Keratinocyte (primary cell): ENCODE results near the gene BNC2. TPM values are rescaled to one million over a fixed set of nuclear protein-coding genes. Genes with fewer than 3 reads are reported as not detected.

ENCODE experiments used
- DNase-seq: peaks from one replicate; pipeline ENCODE4 v3.0.0-alpha.2; 2011; ENCODE audit warnings: low read depth, missing footprints, low spot score
- FAIRE-seq: peaks from 2 replicates; lab custom pipeline; 2011; peaks lifted over from hg19 to GRCh38; lab: Jason Lieb, UNC
- H2AFZ ChIP-seq: 2 replicates; pipeline ENCODE4 v1.6.0; 2012; ENCODE audit warnings: low read length, control low read depth, inconsistent platforms; ENCODE audit not compliant: control insufficient read depth
- H3K27ac ChIP-seq: 2 replicates; pipeline ENCODE4 v1.5.1; 2011; ENCODE audit warnings: low read length; ENCODE audit not compliant: control insufficient read depth, insufficient read depth
- H3K27me3 ChIP-seq: 3 replicates; pipeline ENCODE4 v1.6.0; 2011; ENCODE audit warnings: low read length; ENCODE audit not compliant: control insufficient read depth, insufficient read depth; ENCODE audit errors: extremely low read depth
- H3K36me3 ChIP-seq, 2 experiments: 2 replicates in 1 of 2; 3 replicates in 1 of 2; pipeline ENCODE4 v1.5.1; 2011; ENCODE audit warnings: low read length in 2 of 2, mild to moderate bottlenecking in 1 of 2; ENCODE audit not compliant: control insufficient read depth in 2 of 2, insufficient read depth in 2 of 2; ENCODE audit errors: extremely low read depth in 1 of 2
- H3K4me1 ChIP-seq: 3 replicates; pipeline ENCODE4 v1.5.1; 2011; ENCODE audit warnings: low read length; ENCODE audit not compliant: control insufficient read depth, insufficient read depth; ENCODE audit errors: extremely low read depth
- H3K4me2 ChIP-seq: 3 replicates; pipeline ENCODE4 v1.6.0; 2011; ENCODE audit warnings: low read depth, low read length; ENCODE audit not compliant: control insufficient read depth, insufficient read depth; ENCODE audit errors: extremely low read depth
- H3K4me3 ChIP-seq, 3 experiments: fragments of 200-600 bp in 1 of 3; sonication (generic) in 1 of 3; 2 replicates in 2 of 3; 3 replicates in 1 of 3; pipeline ENCODE4 v1.5.1; 2011 to 2016; ENCODE audit warnings: low read length in 3 of 3, mild to moderate bottlenecking in 3 of 3, control low read depth in 2 of 3, inconsistent platforms in 1 of 3, low read depth in 1 of 3, mixed read lengths in 1 of 3, mixed run types in 1 of 3, moderate library complexity in 1 of 3; ENCODE audit not compliant: control insufficient read depth in 2 of 3, insufficient read depth in 2 of 3; ENCODE audit errors: extremely low read depth in 1 of 3
- H3K79me2 ChIP-seq: 2 replicates; pipeline ENCODE4 v1.6.0; 2012; ENCODE audit warnings: low read length; ENCODE audit not compliant: control insufficient read depth, insufficient read depth
- H3K9ac ChIP-seq: 3 replicates; pipeline ENCODE4 v1.6.0; 2011; ENCODE audit warnings: low read length; ENCODE audit not compliant: control insufficient read depth, insufficient read depth; ENCODE audit errors: extremely low read depth
- H3K9me1 ChIP-seq: 3 replicates; pipeline ENCODE4 v1.6.0; 2011; ENCODE audit warnings: low read length; ENCODE audit not compliant: control insufficient read depth, insufficient read depth; ENCODE audit errors: extremely low read depth
- H3K9me3 ChIP-seq: 2 replicates; pipeline ENCODE4 v1.5.1; 2012; ENCODE audit warnings: low read depth, low read length; ENCODE audit not compliant: control insufficient read depth
- H4K20me1 ChIP-seq: 3 replicates; pipeline ENCODE4 v1.6.0; 2011; ENCODE audit warnings: low read length; ENCODE audit not compliant: control insufficient read depth, insufficient read depth; ENCODE audit errors: extremely low read depth
- EZH2 ChIP-seq: IDR thresholded peaks from one replicate; pipeline ENCODE4 v1.6.1; 2012; ENCODE audit warnings: inconsistent platforms, mild to moderate bottlenecking, low read length, moderate library complexity
- dilution Hi-C: fragments of 300-500 bp; cut with MboI; formaldehyde crosslinking; loops from one replicate; pipeline ENCODE4 v1.7.0; 2020; ENCODE audit warnings: low sequenced_read_pairs; ENCODE audit not compliant: extremely low pct_ligation_motif_present
- polyA plus RNA-seq, 5 experiments: library from polyadenylated mRNA; depleted of rRNA in 3 of 5; stranded (reverse) in 3 of 5; stranded (forward) in 1 of 5; unstranded in 1 of 5; fragments of >200 nt; gene quantifications; 1 replicate in 1 of 5; 2 replicates in 3 of 5; 3 replicates in 1 of 5; pipeline versions ENCODE4 v1.2.1 to v1.2.3, GENCODE V29; 2011 to 2012; ENCODE audit warnings: missing spikeins in 2 of 5, low read depth in 1 of 5, low replicate concordance in 1 of 5
- TF ChIP-seq, protein P1 (sequence below), 3 experiments: IDR thresholded peaks in 1 of 3; conservative IDR thresholded peaks in 1 of 3; optimal IDR thresholded peaks in 1 of 3; 2 replicates in 2 of 3; 3 replicates in 1 of 3; pipeline versions ENCODE3 to v1.5.1; 2011; ENCODE audit warnings: low read length in 3 of 3, mild to moderate bottlenecking in 3 of 3, moderate library complexity in 2 of 3, control low read depth in 1 of 3, inconsistent platforms in 1 of 3; ENCODE audit not compliant: insufficient read depth in 2 of 3; ENCODE audit errors: extremely low read depth in 1 of 3

BNC2 gene
- polyA plus RNA-seq, 1 donor (not counting 4 experiments of a cell fraction or from before 2014, with no cell fraction given): 1.1 TPM

GRCh38 chr9:16726029-16726428, 144.4 kb downstream of the BNC2 start:
- H4K20me1 ChIP-seq: no peaks in the 10 kb centered on the region
- FAIRE-seq (no peak), DNase-seq (no peak)
- peak overlapping the region in 1 of 3 experiments; percentile 79 for H3K4me3 ChIP-seq
- no peak overlapping the region for H3K9ac ChIP-seq
- H3K4me2 ChIP-seq: peak overlapping the region; percentile 88
- no peaks in the 10 kb centered on the region for H3K27me3 ChIP-seq
- H3K27ac ChIP-seq: peak overlapping the region; percentile 66
- dilution Hi-C loops: no loop called here
- H3K9me3 ChIP-seq: no peaks in the 10 kb centered on the region
- no peaks in the 10 kb centered on the region for H3K79me2 ChIP-seq
- H3K9me1 ChIP-seq: peaks cover 3% of the 10 kb centered on the region
- peaks cover 8% of the 10 kb centered on the region for H3K4me1 ChIP-seq
- peak overlapping the region; percentile 23 for H2AFZ ChIP-seq
- H3K36me3 ChIP-seq: no peaks in the 10 kb centered on the region
- TF ChIP-seq EZH2: no peak
- TF ChIP-seq, protein P1, sequence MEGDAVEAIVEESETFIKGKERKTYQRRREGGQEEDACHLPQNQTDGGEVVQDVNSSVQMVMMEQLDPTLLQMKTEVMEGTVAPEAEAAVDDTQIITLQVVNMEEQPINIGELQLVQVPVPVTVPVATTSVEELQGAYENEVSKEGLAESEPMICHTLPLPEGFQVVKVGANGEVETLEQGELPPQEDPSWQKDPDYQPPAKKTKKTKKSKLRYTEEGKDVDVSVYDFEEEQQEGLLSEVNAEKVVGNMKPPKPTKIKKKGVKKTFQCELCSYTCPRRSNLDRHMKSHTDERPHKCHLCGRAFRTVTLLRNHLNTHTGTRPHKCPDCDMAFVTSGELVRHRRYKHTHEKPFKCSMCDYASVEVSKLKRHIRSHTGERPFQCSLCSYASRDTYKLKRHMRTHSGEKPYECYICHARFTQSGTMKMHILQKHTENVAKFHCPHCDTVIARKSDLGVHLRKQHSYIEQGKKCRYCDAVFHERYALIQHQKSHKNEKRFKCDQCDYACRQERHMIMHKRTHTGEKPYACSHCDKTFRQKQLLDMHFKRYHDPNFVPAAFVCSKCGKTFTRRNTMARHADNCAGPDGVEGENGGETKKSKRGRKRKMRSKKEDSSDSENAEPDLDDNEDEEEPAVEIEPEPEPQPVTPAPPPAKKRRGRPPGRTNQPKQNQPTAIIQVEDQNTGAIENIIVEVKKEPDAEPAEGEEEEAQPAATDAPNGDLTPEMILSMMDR (optimal IDR thresholded peaks at IDR 0.05 in 1 of 3, IDR thresholded peaks at IDR 0.05 in 1 of 3, conservative IDR thresholded peaks at IDR 0.05 in 1 of 3; ENCODE audit: extremely low read depth in 1 of 3, insufficient read depth in 2 of 3, low read length in 3 of 3): no peak

GRCh38 chr9:16725066-16725465, 145.4 kb downstream of the BNC2 start:
- Histone ChIP-seq H3K4me2 (no peak overlapping the region), H3K4me3 (no peak overlapping the region)

More at GRCh38 chr9:16725066-16725465, 145.4 kb downstream of the BNC2 start:
- no peaks in the 10 kb centered on the region for H3K36me3 ChIP-seq
- H3K79me2 ChIP-seq: no peaks in the 10 kb centered on the region
- H3K9ac ChIP-seq: no peak overlapping the region
- no peak for FAIRE-seq
- no peak overlapping the region for H2AFZ ChIP-seq
- DNase-seq: no peak
- H3K27ac ChIP-seq: no peak overlapping the region
- no peaks in the 10 kb centered on the region for H3K27me3 ChIP-seq
- dilution Hi-C loops: no loop called here
- H4K20me1 ChIP-seq: no peaks in the 10 kb centered on the region
- no peaks in the 10 kb centered on the region for H3K9me3 ChIP-seq
- H3K4me1 ChIP-seq: peaks cover 8% of the 10 kb centered on the region
- no peak for TF ChIP-seq EZH2
- TF ChIP-seq, protein P1 (optimal IDR thresholded peaks at IDR 0.05 in 1 of 3, IDR thresholded peaks at IDR 0.05 in 1 of 3, conservative IDR thresholded peaks at IDR 0.05 in 1 of 3; ENCODE audit: extremely low read depth in 1 of 3, insufficient read depth in 2 of 3, low read length in 3 of 3): no peak
- peaks cover 3% of the 10 kb centered on the region for H3K9me1 ChIP-seq
